Left cardiac atrium (tissue), 4 donors: Measurements from ENCODE around the gene PTH1R. TPM values are rescaled to one million over a fixed set of nuclear protein-coding genes. Genes with fewer than 3 reads are reported as not detected.
A peak's percentile ranks its signal among the peaks of the same experiment; 100 is the strongest.

Experiments used
- ATAC-seq, 2 donors: fragments of 200-7000 bp; cut with Tn5 transposase; one replicate each; pipeline ENCODE4 v1.9.1; 2020; ENCODE audit warnings: mild to moderate bottlenecking in 2 of 2, moderate library complexity in 2 of 2
- DNase-seq: peaks from one replicate; pipeline ENCODE4 v3.0.0-alpha.2; 2020
- intact Hi-C, 2 donors: fragments of 100-400 bp; cut with DNase I; formaldehyde crosslinking; loops; one replicate each; pipeline versions ENCODE4 v1.14.1 to v1.15.1; 2022 to 2023
- total RNA-seq, 2 donors: library from RNA; stranded (reverse); fragmentation: NEBNext Ultra II Directional; extraction: Animal tissue kit (Norgen Biotek cat#: 25700); gene quantifications; one replicate each; pipeline ENCODE4 v1.2.1, GENCODE V29; 2021
- donor health status: DM: no; HTN: yes; CAD: no.
- donor health status: DM: no; HTN: yes; CAD: no; lungs with severe emphysema.
- donor health status: DM: yes; HTN: yes; CAD: no.
- donor health status: Dilated cardiomyopathy.

PTH1R gene
- total RNA-seq, 2 donors from 2014 or later, result 5.4 to 10.0 TPM

GRCh38 chr3:46848271-46849044 lies 29.1 kb upstream of the PTH1R start:
- peak in 1 of 2 donors; percentile 26 for ATAC-seq
- intact Hi-C loops, result loop anchor here in 1 of 2 donors (5.0 to 10.0 kb wide), 2 partner anchors 44 to 144 kb away; partner anchors contain the start of gene TMIE
- peak; percentile 70 for DNase-seq

DNA sequence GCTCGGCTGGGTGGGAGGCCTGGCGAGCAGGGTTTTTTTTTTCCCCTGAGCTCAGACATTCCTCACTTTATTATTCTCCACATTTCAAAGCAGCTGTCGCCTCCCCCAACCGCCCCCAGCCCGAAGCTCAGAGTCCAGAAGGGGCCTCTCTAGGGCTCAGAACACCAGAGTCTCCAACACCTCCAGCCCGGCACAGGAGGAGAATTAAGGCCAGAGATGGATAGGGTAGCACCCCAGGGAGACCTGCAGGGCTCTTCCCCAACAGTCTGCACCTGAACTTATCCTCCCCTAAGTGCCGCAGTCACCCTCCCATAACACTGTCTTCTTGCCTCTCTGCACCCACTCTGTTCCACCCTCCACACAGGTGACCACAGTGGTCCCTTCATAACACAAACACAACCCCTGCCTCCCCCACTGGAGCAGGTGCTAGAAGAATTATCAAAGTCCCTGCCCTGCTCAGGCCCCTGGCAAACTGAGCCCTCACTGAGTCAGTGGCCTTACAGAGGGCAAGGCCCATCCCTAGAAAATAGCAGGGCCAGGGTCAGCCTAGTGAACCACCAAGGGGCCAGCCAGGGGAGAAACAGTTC lies 28.4 kb upstream of the PTH1R start:
- ATAC-seq (no peak), DNase-seq (no peak)
- intact Hi-C loops, result loop anchor here in 1 of 2 donors (5.0 to 10.0 kb wide), 2 partner anchors 43 to 144 kb away; partner anchors contain the start of gene TMIE

DNA sequence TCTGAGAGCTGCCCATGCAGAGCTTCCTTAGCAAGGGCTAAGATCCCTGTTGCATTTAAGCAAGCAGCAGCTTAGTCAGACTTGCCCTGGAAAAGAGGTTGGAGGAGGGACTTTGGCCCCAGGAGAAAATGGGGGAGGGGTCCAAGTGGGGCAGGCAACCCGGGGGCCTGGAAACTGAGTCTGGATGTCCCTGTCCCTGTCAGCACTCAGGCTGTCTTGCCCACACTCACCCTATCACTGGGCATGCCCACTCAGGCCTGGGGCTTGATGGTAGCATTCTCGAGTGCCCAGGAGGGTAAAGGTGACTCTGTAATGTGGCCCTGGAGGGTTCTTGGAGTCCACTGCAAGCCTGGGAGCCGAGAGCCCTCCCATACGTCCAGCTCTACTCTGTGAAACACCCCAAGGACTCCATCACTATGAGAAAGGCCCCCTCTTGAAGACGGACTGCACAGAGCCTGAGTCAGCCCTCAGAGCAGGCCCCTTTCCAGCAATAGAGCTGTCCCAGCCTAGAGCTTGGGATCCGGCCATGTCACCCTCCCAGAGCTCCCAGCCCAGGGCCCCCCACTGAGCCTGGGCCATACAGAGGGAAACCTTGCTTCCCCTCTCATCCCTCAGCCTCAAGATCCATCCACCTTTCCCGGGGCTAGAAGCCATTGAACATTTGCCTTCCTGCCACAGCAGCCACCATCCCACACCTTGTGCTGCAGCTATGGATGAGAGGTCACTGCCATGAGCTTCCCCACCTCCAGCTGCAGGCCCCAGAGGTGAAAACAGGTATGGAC lies 27.6 kb upstream of the PTH1R start:
- intact Hi-C loops, result loop anchor here in 1 of 2 donors (5.0 to 10.0 kb wide), 2 partner anchors 42 to 145 kb away; partner anchors contain the start of gene TMIE
- ATAC-seq, result no peak
- DNase-seq, result no peak

GRCh38 chr3:46850468-46850779 lies 27.1 kb upstream of the PTH1R start:
- DNase-seq (no peak), ATAC-seq (no peak)
- intact Hi-C loops, result no loop called here

- ATAC-seq, result no peak
- no peak for DNase-seq
- intact Hi-C loops, result no loop called here
These were observed 25.9 kb upstream of the PTH1R start for GRCh38 chr3:46851364-46852333.

GRCh38 chr3:46852334-46852720 lies 25.2 kb upstream of the PTH1R start:
- no peak for ATAC-seq
- DNase-seq, result no peak
- intact Hi-C loops, result no loop called here

GRCh38 chr3:46852839-46853355 lies 24.6 kb upstream of the PTH1R start:
- no peak for DNase-seq

DNA sequence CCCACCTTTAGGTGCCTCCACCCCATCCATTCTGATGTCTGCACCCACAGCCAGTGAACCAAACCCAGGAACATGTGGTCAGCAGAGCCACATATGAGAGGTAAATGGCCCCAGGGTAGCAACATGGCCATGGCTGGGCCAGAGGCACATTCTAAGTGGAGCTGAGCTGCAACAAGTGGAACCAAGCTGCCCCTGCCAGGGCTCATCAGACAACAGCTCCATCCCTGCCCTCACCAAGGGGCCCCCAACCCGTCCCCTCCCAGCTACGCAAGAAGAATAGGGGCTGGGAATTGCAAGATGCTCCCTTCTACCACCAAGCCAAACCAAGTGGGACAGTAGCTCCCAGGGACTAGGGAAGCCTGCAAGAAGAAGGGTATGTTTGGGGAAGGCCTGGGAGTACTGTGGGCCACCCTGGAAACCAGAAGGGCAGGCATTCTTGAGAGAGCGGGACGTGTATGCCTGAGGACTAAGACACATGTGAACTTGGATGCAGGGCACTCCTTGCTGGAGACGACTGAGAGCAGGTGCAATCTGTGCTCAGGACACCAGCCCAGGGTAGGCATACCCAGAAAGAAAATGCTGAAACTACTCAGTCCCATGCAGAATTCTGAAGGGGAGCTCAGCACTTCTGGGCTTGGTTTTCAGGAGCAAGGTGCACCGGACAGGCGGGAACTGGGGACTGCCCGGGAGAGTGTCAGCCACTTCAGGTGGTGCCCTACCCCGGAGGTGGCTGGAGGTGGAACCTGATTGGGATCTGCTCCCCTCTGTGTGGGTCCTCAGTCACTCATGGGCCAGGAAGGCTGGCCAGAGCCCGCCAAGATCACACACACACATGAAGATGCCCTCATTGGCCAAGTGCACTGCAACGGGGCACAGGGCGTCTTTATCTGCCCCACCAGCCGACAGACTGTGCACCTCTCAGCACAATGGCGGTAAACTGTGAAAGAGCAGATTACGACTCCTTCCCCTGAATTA lies 23.8 kb upstream of the PTH1R start:
- ATAC-seq (no peak), DNase-seq (no peak)
- intact Hi-C loops, result no loop called here

More at GRCh38 chr3:46852839-46853355, 24.6 kb upstream of the PTH1R start:
- no peak for ATAC-seq
- intact Hi-C loops, result no loop called here

DNA sequence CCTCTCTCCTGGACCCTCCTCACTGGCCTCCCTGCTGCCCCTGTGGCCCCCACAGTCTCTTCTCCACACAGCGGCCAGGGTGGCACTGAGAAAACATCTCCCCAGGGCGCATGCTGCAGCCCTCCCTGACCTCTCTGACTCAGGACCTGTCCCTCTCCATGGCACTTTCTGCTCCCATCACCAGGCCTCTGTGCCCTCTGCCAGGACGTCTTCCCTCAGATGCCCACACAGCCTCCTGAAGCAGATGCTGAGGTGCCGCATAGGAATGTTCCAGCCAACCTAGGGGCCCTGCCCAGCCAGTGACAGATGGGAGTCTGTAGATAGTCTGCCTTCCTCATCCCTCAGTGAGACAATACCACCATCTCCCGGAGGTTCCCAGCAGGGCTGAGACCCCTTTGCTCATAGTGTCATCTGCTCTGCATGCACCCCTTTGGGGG lies 22.9 kb upstream of the PTH1R start:
- no peak for ATAC-seq
- DNase-seq, result no peak
- intact Hi-C loops, result no loop called here

GRCh38 chr3:46856576-46857471 lies 20.7 kb upstream of the PTH1R start:
- ATAC-seq (peak in 1 of 2 donors; percentile 42), DNase-seq (peak; percentile 12)
- intact Hi-C loops, result no loop called here

DNA sequence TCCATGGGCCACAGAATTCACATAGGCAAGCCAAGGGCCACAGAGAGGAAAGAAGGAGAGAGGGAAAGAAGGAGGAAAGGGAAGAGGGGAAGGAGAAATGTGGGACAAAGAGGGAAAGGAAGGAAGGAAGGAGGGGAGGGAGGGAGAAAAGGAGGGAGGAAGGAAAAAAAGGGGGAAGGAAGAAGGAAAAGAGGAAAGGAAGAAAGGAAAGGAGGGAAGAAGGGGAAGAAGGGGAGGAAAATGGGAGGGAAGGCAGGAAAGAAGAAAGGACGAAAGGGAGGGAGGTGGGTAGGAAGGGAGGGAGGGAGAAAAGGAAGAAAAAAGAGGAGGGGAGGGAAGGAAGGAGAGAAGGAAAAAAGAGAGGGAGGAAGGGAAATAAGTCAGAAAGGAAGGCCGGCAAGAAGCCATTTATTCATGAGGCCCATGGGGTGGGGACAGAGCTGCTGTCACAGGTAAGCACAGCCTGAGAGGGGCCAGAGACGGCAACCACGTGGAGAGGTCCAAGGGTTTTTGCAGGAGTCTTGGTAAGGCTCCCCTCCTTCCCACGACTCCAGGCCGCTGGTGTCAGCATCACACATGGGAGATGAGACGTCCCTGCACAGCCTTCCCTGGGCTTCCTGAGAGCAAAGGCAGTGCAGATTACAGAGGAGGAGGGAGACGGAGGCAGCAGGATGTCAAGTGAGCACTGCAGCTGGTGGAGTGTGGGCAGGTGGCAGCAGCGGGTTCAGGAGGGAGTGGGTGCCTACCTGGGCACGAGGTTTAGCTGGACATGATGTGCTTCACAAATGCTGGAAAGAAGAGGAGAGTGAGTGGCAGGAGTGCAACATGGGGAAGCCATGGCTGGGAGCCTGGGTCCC lies 19.8 kb upstream of the PTH1R start:
- intact Hi-C loops, result no loop called here
- ATAC-seq (no peak), DNase-seq (no peak)

GRCh38 chr3:46858456-46858855 lies 19.1 kb upstream of the PTH1R start:
- DNase-seq, result no peak
- ATAC-seq, result no peak
- intact Hi-C loops, result no loop called here

DNA sequence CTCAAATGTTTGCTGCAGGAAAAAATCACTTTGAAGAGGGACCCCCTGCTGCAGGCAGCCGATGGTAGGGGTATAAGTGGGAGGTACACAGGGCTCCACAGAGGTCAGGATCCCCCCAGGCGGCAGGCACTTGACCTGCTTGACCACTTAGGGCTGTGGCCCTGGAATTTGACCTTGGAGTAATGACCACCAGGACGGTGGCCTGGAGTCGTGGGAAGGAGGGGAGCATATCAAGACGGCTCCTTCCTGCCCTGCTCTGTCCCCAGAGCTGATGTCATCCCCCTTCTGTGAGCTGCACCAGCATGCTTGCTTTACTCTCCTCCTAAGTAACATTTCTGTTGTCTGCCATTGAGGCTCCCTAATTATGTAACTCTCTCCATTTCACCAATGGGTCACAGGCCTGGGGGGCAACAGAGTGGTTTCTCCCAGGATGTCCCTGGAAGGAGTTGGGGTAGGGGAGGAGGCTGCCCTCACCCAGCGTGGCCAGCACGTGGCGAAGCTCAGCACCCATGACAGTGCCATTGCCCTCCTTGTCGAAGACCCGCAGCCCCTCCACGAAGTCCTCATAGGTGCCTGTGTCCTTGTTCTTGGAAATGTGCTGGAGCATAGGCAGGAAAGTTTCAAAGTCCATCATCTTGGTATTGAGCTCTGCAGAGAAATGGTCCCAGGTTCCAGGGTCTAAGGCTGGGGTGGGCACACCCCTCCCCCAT lies 18.4 kb upstream of the PTH1R start:
- ATAC-seq (no peak), DNase-seq (no peak)
- intact Hi-C loops, result no loop called here

DNA sequence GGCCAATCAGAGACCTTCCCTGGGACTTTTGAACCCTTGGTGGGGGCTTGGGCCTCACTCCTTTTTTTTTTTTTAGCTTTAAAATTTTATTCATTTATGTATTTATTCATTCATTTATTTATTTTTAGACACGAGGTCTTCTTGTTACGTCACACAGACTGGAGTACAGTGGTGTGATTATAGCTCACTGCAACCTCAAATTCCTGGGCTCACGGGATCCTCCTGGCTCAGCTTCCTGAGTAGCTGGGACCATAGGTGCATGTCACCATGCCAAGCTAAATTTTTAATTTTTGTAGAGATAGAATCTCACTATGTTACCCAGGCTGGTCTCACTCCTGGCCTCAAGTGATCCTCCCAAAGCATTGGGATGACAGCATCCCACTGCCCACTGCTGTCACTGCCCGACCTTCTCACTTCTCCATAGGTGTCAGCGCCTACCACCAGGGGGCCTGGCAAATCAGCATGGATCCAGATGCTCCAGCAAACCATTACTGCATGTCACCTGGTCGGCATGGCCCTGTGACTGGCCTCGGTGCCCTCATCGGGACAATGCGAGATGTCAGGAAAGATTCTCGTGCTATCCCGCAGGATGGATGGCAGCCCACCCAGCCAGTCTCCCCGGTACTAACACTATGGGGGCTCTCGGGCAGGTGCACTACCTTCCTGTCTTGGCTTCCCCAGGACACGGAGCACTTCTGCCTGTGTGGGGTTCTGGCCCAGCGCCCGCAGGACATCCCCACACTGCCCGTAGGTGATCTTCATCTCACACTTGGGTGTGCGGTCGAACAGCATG lies 17.3 kb upstream of the PTH1R start:
- ATAC-seq (no peak), DNase-seq (peak; percentile 43)
- intact Hi-C loops, result no loop called here
